ENCODE measurements around the gene SEC22A. TPM values are rescaled to one million over a fixed set of nuclear protein-coding genes. Genes with fewer than 3 reads are reported as not detected.

SEC22A gene
- total and polyA plus RNA-seq, 2 of the 13 experiments (the other 11 are each of a cell fraction or from before 2014, with no cell fraction given): 14.1 to 17.3 TPM

- WGBS (ENCODE audit: low lambda C conversion rate): 79% methylated on average over 5 of the region's 5 CpGs
- Histone ChIP-seq H4K20me1 (ENCODE audit: insufficient read depth, low read length) (no peaks in the 10 kb centered on the region), H3K27me3 (ENCODE audit: control insufficient read depth in 1 of 2, insufficient read depth in 2 of 2, low read length in 2 of 2) (no peaks in the 10 kb centered on the region), H3K79me2 (ENCODE audit: insufficient read depth, low read length) (no peaks in the 10 kb centered on the region), H3K9ac (ENCODE audit: insufficient read depth, low read depth, low read length) (no peak overlapping the region), H3K4me2 (ENCODE audit: low read depth, low read length) (no peak overlapping the region), H3K9me3 (ENCODE audit: low read length) (no peaks in the 10 kb centered on the region), H2AFZ (ENCODE audit: low read length) (no peak overlapping the region), H3K4me1 (ENCODE audit: insufficient read depth, low read length) (peaks cover 11% of the 10 kb centered on the region; the same call in 1 of the 2 replicates), H3K36me3 (replicated peaks in 1 of 2; ENCODE audit: control insufficient read depth in 1 of 2, insufficient read depth in 2 of 2, low read length in 2 of 2) (0 out of 5 replicates have a peak, but pooled peaks cover 0 to 5% of the 10 kb centered on the region in 2 experiments), H3K27ac (ENCODE audit: extremely low read length, insufficient read depth, low read length) (no peak overlapping the region), H3K4me3 (replicated peaks in 1 of 3; ENCODE audit: insufficient read depth in 1 of 3, low read depth in 2 of 3, low read length in 3 of 3) (no peak overlapping the region)
- no TSS peak for BruUV-seq (replicated peaks)
- DNase-seq (ENCODE audit: low spot score) (no peak), FAIRE-seq (no peak), ATAC-seq (no peak)
- in situ Hi-C loops (cut with HindIII; ENCODE audit: extremely low pct_ligation_motif_present, low pct_unique_long_range_greater_than_20kb) (no loop called here), intact Hi-C loops (cut with micrococcal nuclease; ENCODE audit: unreplicated experiment) (no loop called here)
- ChIA-PET POLR2A (no interaction called here), CTCF (ENCODE audit: low intra/inter-chr PET ratio, low total read pairs) (no interaction called here)
- TF ChIP-seq SIN3B (IDR thresholded peaks at IDR 0.05; ENCODE audit: low read length): no peak
- TF ChIP-seq ZBTB33 (CRISPR knock-in tag; IDR thresholded peaks at IDR 0.05): no peak
- no peak for TF ChIP-seq ZNF282 (IDR thresholded peaks at IDR 0.05; ENCODE audit: partially characterized antibody)
- TF ChIP-seq ZSCAN31 (CRISPR knock-in tag; IDR thresholded peaks at IDR 0.05; ENCODE audit: low read depth): no peak
- no peak for TF ChIP-seq ZBTB49 (CRISPR knock-in tag; IDR thresholded peaks at IDR 0.05; ENCODE audit: borderline replicate concordance)
- no peak for TF ChIP-seq ARID3A (IDR thresholded peaks at IDR 0.05; ENCODE audit: low read depth, low read length)
- no peak for TF ChIP-seq ZBTB39 (CRISPR knock-in tag; IDR thresholded peaks at IDR 0.05)
- no peak for TF ChIP-seq AKNA (CRISPR knock-in tag; IDR thresholded peaks at IDR 0.05; ENCODE audit: borderline replicate concordance)
- no peak for TF ChIP-seq PCBP1 (IDR thresholded peaks at IDR 0.05; ENCODE audit: borderline replicate concordance, low read depth, low read length)
- no peak for TF ChIP-seq DNMT3B (CRISPR knock-in tag; conservative IDR thresholded peaks at IDR 0.05)
Measured at GRCh38 chr3:123271466-123272159, 69.9 kb downstream of the SEC22A start.
